DMS53 (cell line): ENCODE results near the gene NRP2.
A peak's percentile ranks its signal among the peaks of the same experiment; 100 is the strongest.

Experiments
- DNase-seq: peaks from one replicate; lab custom pipeline; 2025; lab: John Stamatoyannopoulos, UW

The NRP2 gene, protein sequence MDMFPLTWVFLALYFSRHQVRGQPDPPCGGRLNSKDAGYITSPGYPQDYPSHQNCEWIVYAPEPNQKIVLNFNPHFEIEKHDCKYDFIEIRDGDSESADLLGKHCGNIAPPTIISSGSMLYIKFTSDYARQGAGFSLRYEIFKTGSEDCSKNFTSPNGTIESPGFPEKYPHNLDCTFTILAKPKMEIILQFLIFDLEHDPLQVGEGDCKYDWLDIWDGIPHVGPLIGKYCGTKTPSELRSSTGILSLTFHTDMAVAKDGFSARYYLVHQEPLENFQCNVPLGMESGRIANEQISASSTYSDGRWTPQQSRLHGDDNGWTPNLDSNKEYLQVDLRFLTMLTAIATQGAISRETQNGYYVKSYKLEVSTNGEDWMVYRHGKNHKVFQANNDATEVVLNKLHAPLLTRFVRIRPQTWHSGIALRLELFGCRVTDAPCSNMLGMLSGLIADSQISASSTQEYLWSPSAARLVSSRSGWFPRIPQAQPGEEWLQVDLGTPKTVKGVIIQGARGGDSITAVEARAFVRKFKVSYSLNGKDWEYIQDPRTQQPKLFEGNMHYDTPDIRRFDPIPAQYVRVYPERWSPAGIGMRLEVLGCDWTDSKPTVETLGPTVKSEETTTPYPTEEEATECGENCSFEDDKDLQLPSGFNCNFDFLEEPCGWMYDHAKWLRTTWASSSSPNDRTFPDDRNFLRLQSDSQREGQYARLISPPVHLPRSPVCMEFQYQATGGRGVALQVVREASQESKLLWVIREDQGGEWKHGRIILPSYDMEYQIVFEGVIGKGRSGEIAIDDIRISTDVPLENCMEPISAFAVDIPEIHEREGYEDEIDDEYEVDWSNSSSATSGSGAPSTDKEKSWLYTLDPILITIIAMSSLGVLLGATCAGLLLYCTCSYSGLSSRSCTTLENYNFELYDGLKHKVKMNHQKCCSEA

GRCh38 chr2:205682239-205682970 is at the start of gene NRP2:
Gene NRP2, plus strand, starts transcription at chr2:205682501. Its CDS starts 790 bp downstream, at chr2:205683291.
- peak; percentile 94 for DNase-seq

DNA sequence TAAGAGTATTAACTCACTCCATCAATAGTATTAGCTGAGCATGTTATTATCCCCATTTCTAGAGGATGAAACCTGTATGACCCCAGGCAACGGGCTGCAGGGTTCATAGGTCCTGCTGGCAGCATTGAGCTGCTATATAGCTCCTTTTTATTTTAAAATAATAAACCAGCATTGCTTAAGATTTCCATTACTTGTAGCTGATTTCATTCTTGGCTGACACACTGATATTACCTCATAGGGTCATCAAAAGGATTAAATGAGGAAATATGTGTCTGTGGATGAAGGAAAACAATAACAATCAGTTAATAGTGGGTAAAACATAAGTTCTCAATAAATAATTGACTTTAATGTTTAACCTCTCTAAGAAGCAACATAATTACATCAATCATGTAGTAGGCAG is 48.3 kb upstream of the NRP2 start:
- no peak for DNase-seq

GRCh38 chr2:205636549-205637319 is 45.6 kb upstream of the NRP2 start:
- no peak for DNase-seq

- no peak for DNase-seq
Observed at GRCh38 chr2:205637320-205637602, 45.0 kb upstream of the NRP2 start.

DNA sequence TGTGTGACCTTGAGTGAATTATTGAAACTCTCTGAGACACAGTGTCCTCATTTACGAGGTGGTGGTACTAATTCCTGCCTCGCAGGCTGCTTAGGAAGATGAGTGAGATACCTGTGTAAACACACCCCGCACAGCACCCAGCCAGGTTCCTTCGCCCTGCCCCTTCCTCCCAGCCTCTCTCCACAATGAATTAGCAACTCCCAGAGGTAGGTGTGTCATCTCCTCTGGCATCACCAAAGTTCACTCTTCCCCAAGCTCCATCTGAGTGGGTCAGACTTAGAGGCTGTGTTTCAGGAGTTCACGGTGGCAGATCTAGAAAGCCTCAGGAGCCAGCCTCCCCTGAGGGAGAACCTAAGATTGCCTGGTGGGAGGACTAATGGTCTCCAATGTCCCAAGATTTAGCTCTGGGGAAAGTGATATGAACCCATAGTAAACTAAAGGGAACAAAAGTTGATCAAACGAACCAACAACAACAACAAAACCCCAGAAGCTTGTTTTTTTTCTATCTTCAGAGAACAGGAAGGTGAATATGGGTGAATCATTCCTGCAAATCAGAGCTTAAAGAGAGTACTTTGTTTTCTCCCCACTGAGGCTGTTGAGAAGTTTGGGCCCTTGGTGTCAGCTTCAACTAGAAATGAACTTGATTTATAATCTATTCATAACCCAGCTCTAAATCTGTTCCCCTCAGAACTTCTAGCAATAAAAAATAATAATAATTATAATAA is 44.4 kb upstream of the NRP2 start:
- DNase-seq = no peak

DNA sequence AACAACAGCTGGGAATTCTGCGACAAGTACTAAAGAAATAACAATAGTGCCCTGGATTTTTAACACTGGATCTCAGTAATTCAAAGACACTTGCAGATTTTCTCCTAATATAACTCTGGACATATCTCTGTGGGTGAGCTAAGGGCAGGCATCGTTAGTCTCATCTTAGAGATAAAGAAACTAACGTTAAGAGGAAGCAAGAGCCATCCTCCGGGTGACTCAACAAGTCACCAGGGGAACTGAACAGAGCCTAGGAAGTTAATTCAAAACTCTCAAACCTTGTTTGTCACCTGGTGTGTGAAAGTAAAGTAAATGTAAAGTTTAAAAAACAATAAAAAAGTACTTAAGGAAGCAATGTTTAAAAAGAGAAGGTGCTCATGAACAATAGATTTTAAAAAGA is 41.6 kb upstream of the NRP2 start:
- DNase-seq = no peak

DNA sequence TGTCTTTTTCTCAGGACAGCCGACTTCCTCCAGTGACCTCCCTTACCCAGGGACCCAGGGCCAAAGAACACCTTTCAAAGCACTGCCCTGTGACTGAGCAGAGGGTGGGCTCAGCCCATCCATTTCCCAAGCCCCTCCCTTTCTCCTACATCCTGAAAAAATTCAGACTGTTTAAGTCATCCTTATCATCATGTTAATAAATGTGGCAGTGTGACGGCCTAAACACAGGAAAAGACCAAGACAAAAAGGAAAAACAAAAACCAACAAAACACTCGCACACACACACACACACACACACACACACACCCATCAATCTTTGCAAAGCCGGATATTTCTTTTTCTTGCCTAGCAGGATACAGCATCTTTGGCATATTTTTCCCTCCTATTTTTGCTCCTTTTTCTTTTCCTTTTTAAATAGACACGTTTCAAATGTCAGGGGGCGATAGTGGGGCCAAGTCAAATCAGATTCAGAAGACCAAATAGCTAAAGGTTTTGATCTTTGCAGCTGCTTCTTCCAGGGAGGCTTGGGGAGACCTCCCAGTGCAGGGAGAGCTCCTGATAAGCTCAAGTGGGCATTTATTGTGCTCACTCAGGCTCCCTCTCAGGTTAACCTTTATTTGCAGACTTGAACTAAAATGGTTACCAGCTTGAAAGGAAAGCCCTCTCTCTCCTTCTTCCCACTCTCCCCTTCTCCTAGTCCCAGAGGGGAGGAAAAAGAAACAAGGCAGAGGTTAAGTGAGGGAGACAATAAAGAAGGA is 39.5 kb upstream of the NRP2 start:
- no peak for DNase-seq

DNA sequence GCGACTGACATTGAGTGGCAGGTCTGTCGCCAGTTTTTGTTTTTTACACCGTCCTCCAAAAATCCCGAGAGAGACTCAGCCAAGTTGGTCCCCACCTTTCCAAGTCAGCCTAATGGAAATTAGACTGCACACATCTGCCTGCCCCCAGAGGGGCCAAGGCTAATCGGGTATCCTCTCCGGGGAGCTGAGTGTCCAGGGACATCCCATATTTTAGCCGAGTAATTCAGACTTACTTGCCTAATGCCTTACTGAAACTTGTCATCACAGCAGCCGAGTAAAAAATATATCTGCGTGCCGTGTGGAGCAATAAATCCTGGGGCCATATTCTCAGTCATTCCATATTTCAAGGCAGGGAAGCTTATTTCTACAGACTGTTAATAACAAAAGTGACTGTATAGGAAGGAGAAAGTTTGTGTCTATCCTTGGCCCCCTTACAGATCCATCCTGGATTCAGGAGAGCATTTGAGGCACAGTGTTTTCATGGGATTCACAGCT is 38.9 kb upstream of the NRP2 start:
- no peak for DNase-seq

- no peak for DNase-seq
Observed at GRCh38 chr2:205644018-205644417, 38.3 kb upstream of the NRP2 start.

DNA sequence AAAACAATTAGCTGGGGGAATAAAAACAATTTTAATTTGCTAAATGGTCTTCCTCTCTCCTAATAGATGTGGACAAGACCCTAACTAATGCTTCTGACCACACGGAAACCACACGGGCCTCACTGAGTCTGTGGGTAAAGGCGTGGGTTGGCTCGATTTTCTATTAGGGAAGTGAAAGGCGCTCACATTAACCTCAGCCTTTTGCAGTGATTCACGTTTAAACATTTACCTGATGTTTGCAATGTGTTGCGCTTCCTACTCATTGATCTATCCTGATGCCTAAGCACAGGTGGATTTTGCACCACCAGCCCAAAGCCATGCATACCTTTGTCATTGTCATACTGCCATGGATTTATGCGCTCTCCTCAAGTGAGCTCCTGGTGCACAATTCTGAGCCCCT is 35.6 kb upstream of the NRP2 start:
- DNase-seq = no peak

GRCh38 chr2:205650450-205650849 is 31.9 kb upstream of the NRP2 start:
- peak; percentile 3 for DNase-seq

DNA sequence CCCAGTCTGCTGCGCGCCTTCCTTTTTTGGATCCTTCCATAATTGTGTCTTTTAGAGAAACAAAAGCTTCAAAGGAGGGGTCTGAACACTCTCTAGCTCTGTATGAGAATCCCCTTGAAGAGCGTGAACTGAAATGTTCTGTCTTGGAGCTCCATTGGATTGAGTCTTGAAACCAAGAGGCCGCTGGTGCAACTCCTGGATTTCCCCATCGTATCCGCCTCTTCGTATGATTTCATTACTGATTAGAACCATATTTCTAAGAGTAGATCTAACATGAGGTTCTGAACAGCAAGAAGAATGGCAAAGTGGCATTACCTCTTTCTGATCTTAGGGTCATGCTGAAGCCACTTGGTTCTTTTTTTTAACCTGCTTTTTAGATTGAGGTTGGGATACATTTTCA is 31.4 kb upstream of the NRP2 start:
- DNase-seq = no peak

DNA sequence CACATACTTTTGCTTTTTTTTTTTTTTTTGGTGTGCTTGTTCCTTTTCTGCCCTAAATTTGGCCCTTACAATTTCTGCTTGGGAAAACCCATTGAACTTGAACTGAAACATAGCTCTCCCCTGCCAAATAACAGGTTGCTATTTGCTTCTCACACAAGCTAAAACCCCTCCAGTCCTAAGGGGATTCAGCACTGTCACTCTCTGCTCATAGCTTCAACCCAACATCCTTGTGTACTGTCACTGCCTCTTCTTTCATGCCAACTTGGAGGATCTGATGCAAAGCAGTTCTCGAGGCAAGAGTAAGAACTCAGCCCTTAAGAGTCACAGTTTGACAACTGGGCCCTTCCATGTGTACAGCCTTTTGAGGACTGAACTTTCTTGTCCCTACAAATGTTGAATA is 30.6 kb upstream of the NRP2 start:
- DNase-seq = no peak

DNA sequence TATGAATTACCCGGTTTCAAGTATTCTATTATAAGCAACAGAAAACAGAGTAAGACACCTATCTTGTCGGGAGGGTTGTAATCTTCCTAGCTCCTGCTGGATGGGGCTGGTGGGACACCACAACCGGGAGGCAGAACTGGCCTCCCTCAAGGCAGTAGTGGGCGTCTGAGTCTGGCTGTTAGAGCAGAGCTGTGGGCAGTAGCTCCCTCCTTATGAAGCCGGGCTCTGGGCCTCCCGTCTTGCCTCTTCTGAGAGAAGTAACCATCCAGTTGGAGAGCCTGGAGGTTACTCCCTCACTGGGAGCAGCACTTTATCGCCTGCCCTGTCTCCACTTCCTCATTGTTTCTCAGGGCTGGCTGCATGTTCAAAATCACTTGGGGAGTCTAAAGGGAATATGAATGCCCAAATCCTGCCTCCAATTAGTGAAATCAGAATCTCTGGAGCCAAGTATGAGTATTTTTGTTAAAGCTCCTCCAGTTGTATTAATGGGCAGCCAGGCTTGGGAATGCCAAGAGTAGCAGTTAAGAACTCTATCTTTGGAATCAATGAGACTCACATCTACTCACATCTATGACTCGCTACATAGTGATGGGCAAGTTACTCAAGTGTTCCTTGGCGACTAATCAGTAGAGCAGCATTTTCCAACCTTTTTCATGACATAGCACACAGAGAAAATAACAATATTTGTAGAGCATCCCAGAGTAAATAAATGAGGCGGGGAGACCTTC is 27.3 kb upstream of the NRP2 start:
- no peak for DNase-seq

- DNase-seq = no peak
Observed at GRCh38 chr2:205655779-205656456, 26.4 kb upstream of the NRP2 start.

DNA sequence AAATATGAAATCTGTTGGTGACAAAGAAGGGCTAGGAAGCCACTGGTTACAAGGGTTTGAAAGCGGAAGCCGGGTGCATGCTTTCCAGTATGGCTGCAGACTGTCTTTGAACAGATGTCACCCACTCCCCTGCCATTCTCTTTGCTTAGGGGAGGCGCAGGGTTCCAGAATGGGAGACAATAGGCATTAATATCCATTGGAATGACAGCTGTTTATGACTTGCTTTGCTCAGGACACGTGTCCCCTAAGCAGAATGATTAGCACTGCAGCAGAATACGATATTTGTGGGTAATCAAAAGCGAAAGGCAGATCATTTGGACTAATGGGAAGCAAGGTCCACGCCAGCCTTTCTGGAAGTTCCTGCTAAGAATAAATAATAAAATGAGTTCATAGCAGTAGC is 25.8 kb upstream of the NRP2 start:
- DNase-seq = no peak

- no peak for DNase-seq
Observed at GRCh38 chr2:205656941-205657340, 25.4 kb upstream of the NRP2 start.

DNA sequence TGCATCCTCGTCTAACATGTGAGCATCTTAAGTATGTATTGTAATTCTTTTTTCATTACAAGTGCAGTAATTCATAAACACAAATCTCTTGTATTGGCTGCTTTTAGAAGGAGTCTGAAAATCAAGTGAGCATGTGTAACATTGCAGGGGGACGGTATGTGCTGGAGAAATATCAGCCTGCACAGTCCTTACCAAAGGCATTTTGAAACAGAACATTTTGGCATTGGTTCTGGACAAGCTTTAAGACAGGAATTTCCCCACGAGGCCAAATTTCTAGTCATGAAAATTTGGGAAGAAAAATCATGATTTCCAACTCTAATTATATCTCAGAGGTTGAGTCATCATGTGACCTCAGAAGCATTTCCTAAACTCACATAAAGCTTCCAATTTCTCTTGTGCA is 24.7 kb upstream of the NRP2 start:
- DNase-seq = no peak

GRCh38 chr2:205658068-205658467 is 24.2 kb upstream of the NRP2 start:
- DNase-seq = no peak
